Measurements from ENCODE around the gene SYNPR.

SYNPR gene

DNA sequence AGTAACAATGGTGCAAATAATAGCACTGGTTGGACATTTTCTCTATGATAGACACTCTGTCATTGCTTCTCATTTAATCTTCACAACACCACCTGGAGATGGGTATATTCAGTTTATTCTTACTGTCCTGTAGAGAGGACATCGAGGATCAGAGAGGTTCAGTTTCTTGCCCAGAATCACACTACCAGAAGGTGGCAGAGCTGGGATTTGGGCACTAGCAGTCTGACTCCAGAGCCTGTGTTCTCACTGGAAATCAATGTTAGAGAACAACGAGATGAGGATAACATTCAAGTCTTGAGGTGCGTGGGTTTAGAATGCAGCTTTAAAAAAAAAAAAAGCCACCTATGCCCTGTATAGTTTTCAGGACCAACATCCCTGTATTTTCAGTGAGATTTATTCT, 127.8 kb downstream of the SYNPR start:
- in situ Hi-C loops (cut with HindIII; ENCODE audit: low sequenced_read_pairs), result no loop called here
- DNase-seq (ENCODE audit: low read depth, low spot score), result no peak

DNA sequence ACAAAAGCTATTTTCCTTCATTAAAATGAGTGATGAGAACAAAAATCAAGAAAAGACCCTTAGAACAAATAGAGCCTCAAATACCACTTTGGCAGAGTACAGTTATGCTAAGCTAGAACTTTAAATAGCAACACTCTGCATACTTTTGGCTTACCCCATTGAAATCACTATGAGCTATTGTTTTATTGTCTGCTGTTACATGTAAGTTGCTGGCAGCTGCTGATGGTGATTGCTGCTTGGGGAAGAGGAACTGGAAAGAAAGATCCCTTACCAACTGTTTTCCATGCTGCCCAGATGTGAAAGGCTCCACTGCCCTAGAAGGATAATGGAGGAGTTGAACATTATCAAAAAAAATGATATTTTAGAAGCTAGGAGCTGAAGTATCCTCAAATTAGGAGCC, 135.4 kb downstream of the SYNPR start:
- no peak for DNase-seq (ENCODE audit: low read depth, low spot score)
- in situ Hi-C loops (cut with HindIII; ENCODE audit: low sequenced_read_pairs), result no loop called here
- H3K4me3 ChIP-seq (ENCODE audit: low read depth, low read length), result no peak overlapping the region
- TF ChIP-seq, protein P1, sequence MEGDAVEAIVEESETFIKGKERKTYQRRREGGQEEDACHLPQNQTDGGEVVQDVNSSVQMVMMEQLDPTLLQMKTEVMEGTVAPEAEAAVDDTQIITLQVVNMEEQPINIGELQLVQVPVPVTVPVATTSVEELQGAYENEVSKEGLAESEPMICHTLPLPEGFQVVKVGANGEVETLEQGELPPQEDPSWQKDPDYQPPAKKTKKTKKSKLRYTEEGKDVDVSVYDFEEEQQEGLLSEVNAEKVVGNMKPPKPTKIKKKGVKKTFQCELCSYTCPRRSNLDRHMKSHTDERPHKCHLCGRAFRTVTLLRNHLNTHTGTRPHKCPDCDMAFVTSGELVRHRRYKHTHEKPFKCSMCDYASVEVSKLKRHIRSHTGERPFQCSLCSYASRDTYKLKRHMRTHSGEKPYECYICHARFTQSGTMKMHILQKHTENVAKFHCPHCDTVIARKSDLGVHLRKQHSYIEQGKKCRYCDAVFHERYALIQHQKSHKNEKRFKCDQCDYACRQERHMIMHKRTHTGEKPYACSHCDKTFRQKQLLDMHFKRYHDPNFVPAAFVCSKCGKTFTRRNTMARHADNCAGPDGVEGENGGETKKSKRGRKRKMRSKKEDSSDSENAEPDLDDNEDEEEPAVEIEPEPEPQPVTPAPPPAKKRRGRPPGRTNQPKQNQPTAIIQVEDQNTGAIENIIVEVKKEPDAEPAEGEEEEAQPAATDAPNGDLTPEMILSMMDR (IDR thresholded peaks at IDR 0.05; ENCODE audit: low read depth, low read length), result no peak

More for the DNA sequence above, 127.8 kb downstream of the SYNPR start:
- no peak overlapping the region for H3K4me3 ChIP-seq (ENCODE audit: low read depth, low read length)
- TF ChIP-seq, protein P1 (IDR thresholded peaks at IDR 0.05; ENCODE audit: low read depth, low read length), result no peak

DNA sequence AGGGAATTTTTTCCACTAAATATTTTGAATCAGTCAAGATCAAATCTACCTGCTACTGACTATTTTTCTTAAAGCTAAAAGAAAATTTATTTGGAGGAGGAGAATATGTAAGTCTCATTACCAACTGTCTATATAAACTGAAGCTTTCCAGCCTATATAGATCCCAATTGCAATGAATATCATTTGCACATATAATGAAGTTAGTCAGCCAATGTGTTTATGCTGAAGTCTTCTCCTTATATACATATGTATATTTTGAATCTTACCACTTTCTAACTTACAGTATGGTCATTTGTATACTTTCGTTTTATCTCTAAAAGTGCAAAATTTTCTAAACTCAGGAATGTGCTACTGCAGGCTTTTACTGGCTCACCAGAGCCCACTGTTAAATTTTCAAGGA, 136.5 kb downstream of the SYNPR start:
- in situ Hi-C loops (cut with HindIII; ENCODE audit: low sequenced_read_pairs), result no loop called here
- TF ChIP-seq, protein P1 (IDR thresholded peaks at IDR 0.05; ENCODE audit: low read depth, low read length), result no peak
- DNase-seq (ENCODE audit: low read depth, low spot score), result no peak
- no peak overlapping the region for H3K4me3 ChIP-seq (ENCODE audit: low read depth, low read length)

DNA sequence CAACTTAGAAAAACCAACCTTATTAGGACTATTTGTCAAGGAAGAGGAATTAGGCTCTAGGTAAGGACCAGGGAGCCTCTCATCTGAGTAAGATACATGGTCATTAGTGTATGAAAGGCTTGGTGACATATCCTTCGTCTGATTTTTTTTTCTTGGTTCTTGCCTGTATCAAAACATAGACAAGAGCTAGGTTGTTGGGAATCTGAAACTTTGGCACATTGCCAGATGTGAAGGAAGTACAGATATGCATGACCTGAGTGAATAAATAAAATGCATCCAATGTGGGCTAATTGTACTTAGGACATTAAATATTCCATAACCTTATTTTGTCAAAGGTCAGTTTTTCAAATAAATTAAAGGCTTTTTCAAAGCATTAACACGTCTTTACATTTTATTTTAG, 151.8 kb downstream of the SYNPR start:
- in situ Hi-C loops (cut with HindIII; ENCODE audit: low sequenced_read_pairs), result no loop called here
- TF ChIP-seq, protein P1 (IDR thresholded peaks at IDR 0.05; ENCODE audit: low read depth, low read length), result no peak
- DNase-seq (ENCODE audit: low read depth, low spot score), result no peak
- no peak overlapping the region for H3K4me3 ChIP-seq (ENCODE audit: low read depth, low read length)

DNA sequence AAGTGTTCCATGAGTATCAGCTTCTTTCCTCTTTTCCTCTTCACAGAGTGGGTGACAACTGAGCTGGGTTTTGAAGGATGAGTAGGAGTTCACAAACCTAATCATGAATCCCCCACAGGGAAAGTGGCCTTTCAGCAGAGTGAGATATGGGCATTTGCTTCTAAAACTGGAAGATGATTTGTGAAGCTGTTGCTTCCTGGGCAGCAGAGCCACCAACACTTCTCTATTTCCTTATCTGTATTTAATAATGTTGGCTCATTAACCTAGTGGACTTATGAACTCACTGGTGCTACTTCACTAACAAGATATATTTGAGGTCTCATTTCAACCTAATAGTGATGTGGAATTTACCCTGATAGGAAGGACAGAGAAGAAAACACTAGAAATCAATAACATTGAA, 152.8 kb downstream of the SYNPR start:
- DNase-seq (ENCODE audit: low read depth, low spot score), result no peak
- in situ Hi-C loops (cut with HindIII; ENCODE audit: low sequenced_read_pairs), result no loop called here
- TF ChIP-seq, protein P1 (IDR thresholded peaks at IDR 0.05; ENCODE audit: low read depth, low read length), result no peak
- no peak overlapping the region for H3K4me3 ChIP-seq (ENCODE audit: low read depth, low read length)

DNA sequence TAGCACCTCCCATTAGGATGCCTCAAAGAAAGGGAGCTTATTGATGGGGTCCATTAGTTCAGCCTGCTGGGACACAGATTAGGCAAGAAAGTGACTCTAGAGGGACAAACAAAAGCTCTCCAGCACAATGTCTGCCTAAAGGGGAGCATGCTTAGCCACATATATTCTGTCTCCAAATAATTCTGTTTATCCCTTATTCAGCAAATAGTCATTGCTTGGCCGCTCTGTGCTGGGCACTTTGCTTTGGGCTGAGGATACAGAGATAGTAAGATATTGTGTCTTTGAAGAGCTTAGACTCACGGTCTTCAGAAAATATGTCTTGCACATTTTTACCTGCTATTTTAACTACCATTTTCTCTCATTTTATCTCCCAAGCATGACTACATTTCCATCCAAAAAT, 159.8 kb downstream of the SYNPR start:
- DNase-seq (ENCODE audit: low read depth, low spot score), result no peak
- H3K4me3 ChIP-seq (ENCODE audit: low read depth, low read length), result no peak overlapping the region
- in situ Hi-C loops (cut with HindIII; ENCODE audit: low sequenced_read_pairs), result no loop called here
- TF ChIP-seq, protein P1 (IDR thresholded peaks at IDR 0.05; ENCODE audit: low read depth, low read length), result no peak

DNA sequence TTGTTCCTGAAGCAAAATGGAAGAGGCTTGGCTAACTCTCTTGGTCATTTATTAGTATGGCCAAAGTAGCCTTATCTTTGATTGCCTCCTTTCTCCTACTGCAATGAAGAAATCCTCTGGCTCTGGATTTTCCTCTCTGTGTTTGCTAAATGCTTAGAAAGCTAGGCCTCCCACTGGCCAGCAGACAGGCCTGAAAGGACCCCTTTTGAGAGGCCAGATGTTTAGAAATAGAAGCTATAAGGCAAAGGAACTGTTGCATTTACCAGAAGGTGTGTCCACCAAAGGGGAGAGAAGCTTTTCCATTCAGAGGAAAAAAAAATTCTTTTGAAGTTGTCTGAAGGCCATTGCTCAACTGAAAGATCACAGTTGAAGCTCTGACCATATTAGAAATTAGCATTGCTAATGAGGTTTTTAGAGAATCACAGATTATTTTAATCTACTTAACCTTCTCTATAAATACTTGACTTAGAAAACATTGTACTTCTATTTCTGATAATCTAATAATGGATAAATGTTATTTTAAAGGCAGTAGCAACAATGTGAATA, 160.8 kb downstream of the SYNPR start:
- H3K4me3 ChIP-seq (ENCODE audit: low read depth, low read length), result no peak overlapping the region
- in situ Hi-C loops (cut with HindIII; ENCODE audit: low sequenced_read_pairs), result no loop called here
- TF ChIP-seq, protein P1 (IDR thresholded peaks at IDR 0.05; ENCODE audit: low read depth, low read length), result no peak

More for the DNA sequence above, 160.8 kb downstream of the SYNPR start:
- no peak for DNase-seq (ENCODE audit: low read depth, low spot score)

Data from astrocyte of the spinal cord (primary cell).